ENCODE results near the gene LINC01488.

LINC01488 gene

DNA sequence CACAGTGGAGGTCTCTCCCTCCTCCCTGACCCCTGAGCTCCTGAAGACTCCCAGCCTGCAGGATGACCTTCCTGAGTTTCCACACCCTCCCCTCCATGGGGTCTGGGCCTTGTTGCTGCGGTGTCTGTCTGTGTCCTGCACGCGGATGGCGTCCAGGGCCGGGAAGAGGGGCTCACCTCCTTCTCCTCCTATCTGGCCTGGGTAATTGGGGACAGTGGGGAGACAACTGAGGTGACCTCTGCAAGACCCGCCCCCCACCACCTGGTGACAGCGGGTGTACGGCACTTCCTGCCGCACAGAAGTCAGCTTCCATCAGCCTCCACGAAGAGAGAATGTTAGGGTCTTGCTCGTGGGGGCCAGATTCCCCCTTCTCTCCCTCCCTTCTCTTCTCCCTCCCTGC is 31.7 kb downstream of the LINC01488 start:
- DNase-seq: no peak

- no peak for DNase-seq
These were observed 32.3 kb downstream of the LINC01488 start for GRCh38 chr11:69513663-69514224.

GRCh38 chr11:69514771-69515170 is 33.3 kb downstream of the LINC01488 start:
- DNase-seq: no peak

DNA sequence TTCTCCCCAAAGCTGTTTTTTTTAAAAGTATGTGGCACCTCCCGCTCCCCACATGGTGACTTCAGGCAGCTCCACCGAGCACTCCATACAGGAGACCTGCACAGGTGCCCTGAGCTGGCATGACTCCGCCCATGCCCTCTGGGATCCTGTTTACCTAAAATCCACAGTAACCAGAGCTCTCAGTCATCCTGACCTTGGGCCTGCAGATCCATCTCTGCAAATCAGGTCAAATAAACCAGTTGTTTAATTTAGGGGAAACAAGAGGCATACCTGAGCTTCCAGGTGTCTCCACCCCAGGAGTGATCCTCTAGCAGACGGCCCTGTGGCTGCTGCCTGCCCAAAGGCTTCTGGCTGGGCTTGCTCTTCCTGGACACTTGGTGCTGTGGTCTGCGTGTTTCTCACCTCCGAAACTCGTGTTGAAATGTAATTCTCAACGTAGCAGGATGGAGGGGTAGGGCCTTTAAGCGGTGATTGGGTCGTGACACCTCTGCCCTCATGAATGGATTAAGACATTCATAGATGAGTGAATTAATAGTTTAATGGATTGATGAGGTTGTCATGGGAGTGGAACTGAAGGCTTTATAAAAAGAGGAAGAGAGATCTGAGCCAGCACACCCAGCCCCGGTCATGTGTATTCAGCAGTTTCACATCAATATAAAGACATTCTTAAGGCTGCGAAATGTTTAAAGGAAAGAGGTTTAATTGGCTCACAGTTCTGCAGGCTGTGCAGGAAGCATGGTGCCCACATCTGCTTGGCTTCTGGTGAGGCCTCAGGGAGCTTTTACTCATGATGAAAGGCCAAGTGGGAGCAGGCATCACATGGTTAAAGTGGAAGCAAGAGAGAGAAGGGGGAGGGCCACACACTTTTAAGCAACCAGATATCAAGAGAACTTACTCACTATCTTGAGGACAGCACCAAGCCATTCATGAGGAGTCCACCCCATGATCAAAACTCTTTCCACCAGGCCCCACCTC is 34.1 kb downstream of the LINC01488 start:
- no peak for DNase-seq

- DNase-seq: no peak
These were observed 35.1 kb downstream of the LINC01488 start for GRCh38 chr11:69516526-69516925.

GRCh38 chr11:69518081-69518950 is 36.9 kb downstream of the LINC01488 start:
- DNase-seq: no peak

GRCh38 chr11:69520186-69520916 is 38.9 kb downstream of the LINC01488 start:
- no peak for DNase-seq

GRCh38 chr11:69521457-69521856 is 40.0 kb downstream of the LINC01488 start:
- DNase-seq: no peak

- DNase-seq: no peak
These were observed 42.0 kb downstream of the LINC01488 start for GRCh38 chr11:69523453-69523852.

DNA sequence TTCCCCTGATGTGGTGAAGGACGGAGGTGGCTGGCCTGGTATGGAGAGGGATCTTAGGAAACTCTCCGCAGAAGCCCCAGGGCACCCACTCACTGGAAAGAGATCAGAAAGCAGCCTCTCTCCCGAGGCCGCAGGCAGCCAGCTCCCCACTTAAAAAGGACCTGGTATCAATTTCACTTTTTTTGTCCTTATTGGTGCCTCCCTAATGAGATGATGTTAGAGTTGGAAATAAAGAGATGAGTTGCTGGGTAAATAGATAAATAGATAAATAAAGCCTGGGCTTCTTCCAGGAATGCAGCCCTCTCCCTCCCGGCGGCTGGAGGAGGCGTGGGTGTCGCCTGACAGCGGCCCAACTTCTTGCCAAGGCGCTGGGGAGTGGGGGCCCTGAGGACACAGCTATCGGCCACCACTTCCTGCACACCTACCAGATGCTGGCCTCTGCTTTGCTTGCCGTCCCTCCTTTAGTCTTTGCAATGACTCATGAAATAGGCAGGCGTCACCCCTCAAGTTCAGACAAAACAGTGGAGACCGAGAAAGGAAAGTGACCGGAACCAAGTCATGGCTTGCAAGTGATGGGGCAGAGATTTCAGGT is 42.9 kb downstream of the LINC01488 start:
- DNase-seq: no peak

GRCh38 chr11:69524991-69525411 is 43.5 kb downstream of the LINC01488 start:
- DNase-seq: no peak

DNA sequence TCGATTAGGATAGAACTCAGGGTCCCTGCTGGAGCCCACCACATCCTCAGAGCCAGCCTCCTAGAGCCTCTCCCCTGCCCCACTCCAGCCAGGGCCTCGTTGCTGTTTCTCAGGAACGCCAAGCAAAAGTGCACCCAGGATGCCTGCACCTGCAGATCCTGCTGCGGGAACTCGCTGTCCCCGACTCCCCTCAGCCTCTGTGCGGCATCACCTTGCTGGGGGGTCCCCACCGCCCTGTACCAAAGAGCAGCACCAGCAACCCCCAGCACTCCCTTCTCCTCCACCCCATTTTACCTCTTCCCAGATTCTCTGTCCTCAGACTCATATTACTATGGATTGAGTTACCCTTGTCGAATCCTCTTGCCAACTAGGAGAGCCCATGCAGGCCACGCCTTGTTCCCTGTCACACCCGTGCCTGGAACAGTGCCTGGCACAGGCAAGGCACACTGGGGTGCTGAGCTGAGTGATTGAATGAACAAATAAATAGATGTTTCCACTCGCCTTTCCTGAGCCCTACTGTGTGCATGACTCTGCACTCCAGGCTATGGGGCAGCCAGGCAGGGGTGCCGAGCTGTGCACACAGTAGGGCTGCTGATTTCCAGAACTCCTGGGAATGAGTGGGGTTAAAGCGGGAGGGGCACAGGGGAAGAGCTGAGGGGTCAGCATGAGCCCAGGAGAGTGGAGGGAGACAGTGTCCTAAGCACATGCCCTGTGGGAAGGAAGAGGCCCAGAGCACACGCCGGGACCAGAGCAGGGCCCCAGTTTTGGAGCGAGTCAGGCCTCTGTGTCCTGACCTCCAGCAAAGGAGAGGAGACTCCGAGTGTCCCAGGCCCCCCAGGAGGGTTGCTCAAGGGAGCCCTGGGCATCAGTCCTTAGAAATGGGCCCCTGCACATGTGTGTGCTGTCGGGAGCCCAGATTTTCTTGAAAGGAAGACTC is 44.3 kb downstream of the LINC01488 start:
- no peak for DNase-seq

DNA sequence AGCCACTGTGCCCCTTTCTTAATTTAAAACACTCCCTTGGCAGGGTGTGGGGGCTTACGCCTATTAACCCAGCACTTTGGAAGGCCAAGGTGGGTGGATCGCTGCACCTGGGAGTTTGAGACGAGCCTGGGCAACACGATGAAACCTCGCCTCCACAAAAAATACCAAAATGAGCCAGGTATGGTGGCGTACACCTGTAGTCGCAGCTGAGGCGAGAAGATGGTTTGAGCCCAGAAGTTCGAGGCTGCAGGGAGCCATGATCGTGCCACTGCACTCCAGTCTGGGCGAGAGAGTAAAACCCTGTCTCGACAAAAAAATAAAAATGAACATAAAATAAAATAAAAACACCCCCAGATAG is 45.0 kb downstream of the LINC01488 start:
- no peak for DNase-seq

GRCh38 chr11:69529001-69529400 is 47.5 kb downstream of the LINC01488 start:
- no peak for DNase-seq

- DNase-seq: no peak
These were observed 49.0 kb downstream of the LINC01488 start for GRCh38 chr11:69530278-69531070.

- no peak for DNase-seq
These were observed 49.7 kb downstream of the LINC01488 start for GRCh38 chr11:69531071-69531716.

DNA sequence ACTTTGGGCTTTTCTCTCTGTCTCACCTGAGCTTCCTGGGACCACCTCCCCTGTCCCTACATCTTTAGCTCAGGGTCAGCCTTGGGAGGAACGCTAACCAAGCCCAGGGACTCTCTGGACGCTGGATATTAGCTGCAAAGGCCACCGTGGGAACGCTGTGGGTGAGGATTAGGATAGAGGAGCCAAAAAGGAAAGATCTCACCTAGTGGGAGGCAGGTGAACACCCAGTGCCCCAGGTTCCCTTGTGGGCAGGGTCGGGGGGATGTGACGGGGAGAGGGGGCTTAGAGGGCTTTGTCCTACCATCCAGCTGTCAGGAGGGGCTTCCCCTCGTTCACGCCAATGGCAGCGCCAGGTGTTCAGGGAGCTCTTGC is 50.2 kb downstream of the LINC01488 start:
- DNase-seq: no peak

DNA sequence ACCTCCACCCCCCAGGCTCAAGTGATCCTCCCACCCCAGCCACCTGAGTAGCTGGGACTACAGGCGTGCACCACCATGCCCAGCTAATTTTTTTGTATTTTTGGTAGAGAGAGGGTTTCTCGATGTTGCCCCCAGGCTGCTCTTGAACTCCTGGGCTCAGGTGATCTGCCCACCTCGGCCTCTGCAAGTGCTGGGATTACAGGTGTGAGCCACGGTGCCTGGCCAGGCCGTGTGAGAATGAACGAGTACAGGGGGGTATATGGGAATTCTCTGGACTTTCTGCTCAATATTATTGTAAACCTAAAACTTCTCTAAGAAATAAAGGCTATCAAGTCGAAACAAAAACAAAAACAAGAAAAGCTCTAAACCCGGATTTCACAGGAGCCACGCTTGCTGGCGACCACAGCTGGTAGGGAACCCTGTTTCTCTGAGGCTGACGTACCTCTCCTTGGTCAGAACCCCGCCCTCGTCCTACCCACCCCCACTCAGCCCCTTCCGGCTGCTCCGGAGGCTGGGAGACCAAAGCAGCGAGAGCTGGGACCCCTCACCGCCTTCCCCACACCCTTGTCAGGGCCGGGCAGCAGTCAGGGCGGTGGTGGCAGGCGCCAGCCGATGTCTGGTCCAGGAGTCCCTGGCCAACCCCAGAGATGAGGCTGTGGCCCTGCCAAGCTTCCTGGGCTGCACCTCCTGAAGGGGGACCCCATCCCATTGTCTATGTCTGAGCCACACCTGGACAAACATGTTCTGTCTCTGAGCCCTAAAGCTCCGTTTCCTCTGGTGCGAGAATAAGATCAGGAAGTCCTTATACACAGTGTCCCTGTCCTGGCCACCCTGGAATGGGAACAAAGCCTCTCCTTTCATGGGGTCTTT is 52.1 kb downstream of the LINC01488 start:
- no peak for DNase-seq

- no peak for DNase-seq
These were observed 52.7 kb downstream of the LINC01488 start for GRCh38 chr11:69534166-69534530.
